ENCODE results near the gene FXR1. TPM values are rescaled to one million over a fixed set of nuclear protein-coding genes. Genes with fewer than 3 reads are reported as not detected.

The FXR1 gene
- total RNA-seq, 4 donors from 2014 or later, result 39.6 to 99.2 (median 73.8) TPM

DNA sequence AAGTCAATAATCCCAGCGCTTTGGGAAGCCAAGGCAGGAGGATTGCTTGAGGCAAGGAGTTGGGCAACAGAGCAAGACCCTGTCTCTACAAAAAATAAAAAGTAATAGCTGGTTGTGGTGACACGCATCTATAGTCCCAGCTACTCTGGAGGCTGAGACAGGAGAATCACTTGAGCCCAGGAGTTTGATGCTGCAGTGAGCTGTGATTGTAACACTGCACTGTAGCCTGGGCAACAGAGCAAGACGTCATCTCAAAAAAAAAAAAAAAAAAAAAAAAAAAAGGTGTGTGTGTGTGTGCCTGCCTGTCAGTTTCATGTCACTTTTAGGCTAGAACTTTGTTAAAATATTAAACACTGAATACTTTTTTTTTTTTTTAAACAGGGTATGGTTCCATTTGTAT lies 48.6 kb downstream of the FXR1 start:
- no peak for DNase-seq
- TF ChIP-seq, protein P1, sequence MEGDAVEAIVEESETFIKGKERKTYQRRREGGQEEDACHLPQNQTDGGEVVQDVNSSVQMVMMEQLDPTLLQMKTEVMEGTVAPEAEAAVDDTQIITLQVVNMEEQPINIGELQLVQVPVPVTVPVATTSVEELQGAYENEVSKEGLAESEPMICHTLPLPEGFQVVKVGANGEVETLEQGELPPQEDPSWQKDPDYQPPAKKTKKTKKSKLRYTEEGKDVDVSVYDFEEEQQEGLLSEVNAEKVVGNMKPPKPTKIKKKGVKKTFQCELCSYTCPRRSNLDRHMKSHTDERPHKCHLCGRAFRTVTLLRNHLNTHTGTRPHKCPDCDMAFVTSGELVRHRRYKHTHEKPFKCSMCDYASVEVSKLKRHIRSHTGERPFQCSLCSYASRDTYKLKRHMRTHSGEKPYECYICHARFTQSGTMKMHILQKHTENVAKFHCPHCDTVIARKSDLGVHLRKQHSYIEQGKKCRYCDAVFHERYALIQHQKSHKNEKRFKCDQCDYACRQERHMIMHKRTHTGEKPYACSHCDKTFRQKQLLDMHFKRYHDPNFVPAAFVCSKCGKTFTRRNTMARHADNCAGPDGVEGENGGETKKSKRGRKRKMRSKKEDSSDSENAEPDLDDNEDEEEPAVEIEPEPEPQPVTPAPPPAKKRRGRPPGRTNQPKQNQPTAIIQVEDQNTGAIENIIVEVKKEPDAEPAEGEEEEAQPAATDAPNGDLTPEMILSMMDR (IDR thresholded peaks at IDR 0.05), result no peak
- TF ChIP-seq POLR2A (IDR thresholded peaks at IDR 0.05), result no peak
- H3K27me3 ChIP-seq, result no peaks in the 10 kb centered on the region
- H3K27ac ChIP-seq, result no peak overlapping the region
- no peaks in the 10 kb centered on the region for H3K4me1 ChIP-seq
- peaks cover 0 to 99% (median 13%) of the 10 kb centered on the region in 3 donors for H3K36me3 ChIP-seq
- H3K9me3 ChIP-seq, result no peaks in the 10 kb centered on the region
- intact Hi-C loops (cut with DNase I), result no loop called here
- 87 to 93% methylated on average over 3 of the region's 3 CpGs for WGBS, 2 donors
- H3K4me3 ChIP-seq, result no peak overlapping the region

DNA sequence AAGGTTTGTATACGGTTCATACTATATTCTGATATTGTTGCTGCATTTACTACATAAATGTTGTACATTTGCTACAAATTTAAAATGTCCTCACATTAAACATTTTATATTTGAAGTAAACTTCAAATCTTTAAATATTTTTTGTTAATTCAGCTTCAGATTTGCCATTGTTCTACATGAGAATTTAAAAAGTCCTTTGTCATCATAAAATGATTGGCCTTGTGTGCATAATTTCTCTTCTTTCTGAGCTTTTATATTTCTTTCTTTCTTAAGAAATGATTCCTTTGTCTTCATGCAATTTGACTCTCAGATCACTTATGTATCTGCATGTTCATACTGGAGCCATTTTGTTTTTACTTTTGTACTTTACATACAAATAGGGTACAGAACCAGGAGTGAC lies 49.1 kb downstream of the FXR1 start:
- H3K36me3 ChIP-seq, result peaks cover 0 to 99% (median 13%) of the 10 kb centered on the region in 3 donors
- H3K27ac ChIP-seq, result no peak overlapping the region
- H3K4me3 ChIP-seq, result no peak overlapping the region
- TF ChIP-seq, protein P1 (IDR thresholded peaks at IDR 0.05), result no peak
- TF ChIP-seq POLR2A (IDR thresholded peaks at IDR 0.05), result no peak
- intact Hi-C loops (cut with DNase I), result no loop called here
- 95 to 100% methylated on average over 1 of the region's 1 CpG for WGBS, 2 donors
- H3K9me3 ChIP-seq, result no peaks in the 10 kb centered on the region
- H3K27me3 ChIP-seq, result no peaks in the 10 kb centered on the region
- DNase-seq, result no peak
- H3K4me1 ChIP-seq, result no peaks in the 10 kb centered on the region

DNA sequence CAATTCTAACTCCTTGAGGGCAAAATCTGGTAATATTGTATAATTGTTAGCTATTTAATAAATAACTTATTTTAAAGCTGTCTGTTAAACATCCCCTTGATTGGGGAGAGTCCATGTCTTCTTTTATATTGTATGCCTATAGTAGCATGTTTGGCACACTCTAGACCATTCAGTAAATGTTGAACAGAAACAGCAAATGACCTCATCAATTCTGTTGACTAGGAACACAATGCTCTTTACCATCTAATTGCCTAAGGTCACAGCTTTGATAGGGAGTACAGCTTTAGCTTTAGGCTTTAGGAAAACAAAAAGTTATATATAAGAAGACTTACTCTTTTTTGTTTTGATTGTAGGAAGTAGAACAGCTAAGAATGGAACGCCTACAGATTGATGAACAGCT lies 50.1 kb downstream of the FXR1 start:
- no peak overlapping the region for H3K4me3 ChIP-seq
- TF ChIP-seq POLR2A (IDR thresholded peaks at IDR 0.05), result no peak
- no peak overlapping the region for H3K27ac ChIP-seq
- peaks cover 0 to 99% (median 13%) of the 10 kb centered on the region in 3 donors for H3K36me3 ChIP-seq
- no peaks in the 10 kb centered on the region for H3K4me1 ChIP-seq
- H3K9me3 ChIP-seq, result no peaks in the 10 kb centered on the region
- intact Hi-C loops (cut with DNase I), result no loop called here
- 83 to 89% methylated on average over 1 of the region's 1 CpG for whole genome bisulfite sequencing, 2 donors
- no peaks in the 10 kb centered on the region for H3K27me3 ChIP-seq
- no peak for DNase-seq

- WGBS, 2 donors, result 94 to 98% methylated on average over 6 of the region's 6 CpGs
- Histone ChIP-seq H3K27me3 (no peaks in the 10 kb centered on the region), H3K36me3 (peaks cover 0 to 100% (median 10%) of the 10 kb centered on the region in 3 donors), H3K27ac (no peak overlapping the region), H3K4me1 (no peaks in the 10 kb centered on the region), H3K9me3 (no peaks in the 10 kb centered on the region), H3K4me3 (no peak overlapping the region)
- DNase-seq, result no peak
- TF ChIP-seq POLR2A (IDR thresholded peaks at IDR 0.05), result no peak
- TF ChIP-seq, protein P1 (IDR thresholded peaks at IDR 0.05), result no peak
- intact Hi-C loops (cut with DNase I), result no loop called here
Measured at GRCh38 chr3:180970931-180971330, 58.5 kb downstream of the FXR1 start.

- Histone ChIP-seq H3K9me3 (no peaks in the 10 kb centered on the region), H3K27ac (no peak overlapping the region), H3K4me3 (no peak overlapping the region), H3K36me3 (peaks cover 0 to 99% (median 8%) of the 10 kb centered on the region in 3 donors), H3K27me3 (no peaks in the 10 kb centered on the region), H3K4me1 (no peaks in the 10 kb centered on the region)
- DNase-seq, result no peak
- no peak for TF ChIP-seq POLR2A (IDR thresholded peaks at IDR 0.05)
- TF ChIP-seq, protein P1 (IDR thresholded peaks at IDR 0.05), result no peak
- intact Hi-C loops (cut with DNase I), result no loop called here
- WGBS, 2 donors, result 77 to 81% methylated on average over 2 of the region's 2 CpGs
Measured at GRCh38 chr3:180973543-180973942, 61.1 kb downstream of the FXR1 start.

DNA sequence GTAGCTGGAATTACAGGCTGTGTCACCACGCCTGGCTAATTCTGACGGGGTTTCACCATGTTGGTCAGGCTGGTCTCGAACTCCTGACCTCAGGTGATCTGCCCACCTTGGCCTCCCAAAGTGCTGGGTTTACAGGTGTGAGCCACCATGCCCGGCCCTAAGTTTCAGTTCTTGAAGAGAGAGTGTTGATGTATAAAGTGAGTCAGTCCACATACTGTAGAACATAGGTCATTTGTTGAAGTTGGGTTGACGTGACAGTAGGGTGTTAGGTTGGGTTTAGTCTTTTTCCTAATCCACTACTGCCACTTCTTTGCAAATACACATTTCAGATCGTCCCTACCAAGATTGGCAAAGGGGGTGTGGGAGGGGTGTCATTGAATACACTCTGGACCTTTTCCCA lies 61.8 kb downstream of the FXR1 start:
- intact Hi-C loops (cut with DNase I), result no loop called here
- no peak for TF ChIP-seq POLR2A (IDR thresholded peaks at IDR 0.05)
- TF ChIP-seq, protein P1 (IDR thresholded peaks at IDR 0.05), result no peak
- Histone ChIP-seq H3K27me3 (no peaks in the 10 kb centered on the region), H3K9me3 (no peaks in the 10 kb centered on the region), H3K27ac (no peak overlapping the region), H3K4me3 (no peak overlapping the region), H3K36me3 (peaks cover 0 to 98% (median 4%) of the 10 kb centered on the region in 3 donors), H3K4me1 (no peaks in the 10 kb centered on the region)
- no peak for DNase-seq
- WGBS, 2 donors, result 84 to 91% methylated on average over 5 to 6 of the region's 6 CpGs

All from esophagus squamous epithelium (tissue), 5 donors.